PFSK-1 (cell line): ENCODE measurements around the gene EXTL1.

ENCODE experiments used
- FOXP2 ChIP-seq: optimal IDR thresholded peaks from 2 replicates; pipeline ENCODE3; 2011; ENCODE audit warnings: borderline replicate concordance, control low read depth, inconsistent platforms; ENCODE audit not compliant: insufficient read depth; ENCODE audit errors: extremely low read length, extremely low read depth
- POLR2AphosphoS5 ChIP-seq: IDR thresholded peaks from 2 replicates; pipeline ENCODE4 v1.6.1; 2012; ENCODE audit warnings: low read depth, mild to moderate bottlenecking, control low read depth, low read length, moderate library complexity
- REST ChIP-seq, 2 experiments: IDR thresholded peaks; 2 replicates each; pipeline versions ENCODE4 v1.6.1 to v1.8.0; 2011 to 2012; ENCODE audit warnings: low read depth in 2 of 2, low read length in 2 of 2, control low read depth in 1 of 2, inconsistent platforms in 1 of 2, mild to moderate bottlenecking in 1 of 2, moderate library complexity in 1 of 2; ENCODE audit not compliant: insufficient read depth in 1 of 2
- SIN3A ChIP-seq: IDR thresholded peaks from 2 replicates; pipeline ENCODE4 v1.6.1; 2012; ENCODE audit warnings: mild to moderate bottlenecking, low read length, moderate library complexity, borderline replicate concordance; ENCODE audit not compliant: insufficient read depth
- TAF1 ChIP-seq: IDR thresholded peaks from 2 replicates; pipeline ENCODE4 v1.6.1; 2012; ENCODE audit warnings: low read length, control low read depth, borderline replicate concordance; ENCODE audit not compliant: insufficient read depth

- TF ChIP-seq REST (IDR thresholded peaks at IDR 0.05; ENCODE audit: insufficient read depth in 1 of 2, low read depth in 2 of 2, low read length in 2 of 2) = no peak
- no peak for TF ChIP-seq POLR2AphosphoS5
- no peak for TF ChIP-seq TAF1
- TF ChIP-seq SIN3A = no peak
- no peak for TF ChIP-seq FOXP2
Measured at GRCh38 chr1:26043765-26044164, 22.2 kb downstream of the EXTL1 start.
